H1 (cell line): ENCODE data around the gene RNF214. TPM values are rescaled to one million over a fixed set of nuclear protein-coding genes. Genes with fewer than 3 reads are reported as not detected.

Experiments used
- CTCF ChIA-PET: fragments of 300-600 bp; sonication (Branson Sonifier 250); formaldehyde crosslinking; loops from one replicate; lab custom pipeline; 2021; ENCODE audit not compliant: partially characterized antibody; lab: Charles Lee
- POLR2A ChIA-PET: fragments of 300-600 bp; sonication (Branson Sonifier 250); formaldehyde crosslinking; loops from one replicate; lab custom pipeline; 2021; ENCODE audit warnings: inconsistent platforms; ENCODE audit not compliant: partially characterized antibody; lab: Charles Lee
- DNase-seq, 2 experiments: peaks; one replicate each; pipeline versions ENCODE4 v3.0.0 to v3.0.0-alpha.2; 2010 to 2022; ENCODE audit warnings: low spot score in 2 of 2, low read depth in 1 of 2, mixed read lengths in 1 of 2
- FAIRE-seq: peaks from 2 replicates; lab custom pipeline; 2011; peaks lifted over from hg19 to GRCh38; lab: Jason Lieb, UNC
- H2AFZ ChIP-seq: 2 replicates; pipeline ENCODE4 v1.8.1; 2012; ENCODE audit warnings: low read length, inconsistent platforms
- H2AK5ac ChIP-seq: 2 replicates; pipeline ENCODE4 v1.6.1; 2013; ENCODE audit warnings: low read depth, low read length
- H2BK120ac ChIP-seq: replicated peaks from 2 replicates; pipeline ENCODE3; 2013; ENCODE audit warnings: low read depth, low read length, inconsistent platforms
- H2BK12ac ChIP-seq: 2 replicates; pipeline ENCODE4 v1.6.1; 2013; ENCODE audit warnings: low read depth, low read length
- H2BK15ac ChIP-seq: 2 replicates; pipeline ENCODE4 v1.6.1; 2013; ENCODE audit warnings: low read length
- H2BK20ac ChIP-seq: 2 replicates; pipeline ENCODE4 v1.6.1; 2013; ENCODE audit warnings: low read length
- H2BK5ac ChIP-seq: 2 replicates; pipeline ENCODE4 v1.6.1; 2013; ENCODE audit warnings: low read depth, low read length
- H3K14ac ChIP-seq: 2 replicates; pipeline ENCODE4 v1.6.1; 2013; ENCODE audit warnings: inconsistent platforms; ENCODE audit not compliant: insufficient read length
- H3K18ac ChIP-seq: 2 replicates; pipeline ENCODE4 v1.6.1; 2013; ENCODE audit warnings: low read length; ENCODE audit errors: extremely low read depth
- H3K23ac ChIP-seq: 2 replicates; pipeline ENCODE4 v1.6.1; 2013; ENCODE audit warnings: inconsistent platforms; ENCODE audit not compliant: insufficient read length
- H3K23me2 ChIP-seq: 2 replicates; pipeline ENCODE4 v1.6.1; 2013; ENCODE audit warnings: low read depth, low read length
- H3K27ac ChIP-seq: 2 replicates; pipeline ENCODE4 v1.6.1; 2011; ENCODE audit warnings: low read depth, low read length, inconsistent platforms
- H3K27me3 ChIP-seq, 4 experiments: replicated peaks in 1 of 4; 1 replicate in 1 of 4; 2 replicates in 3 of 4; pipeline versions ENCODE4 v1.6.1 to v1.8.1; 2011 to 2013; ENCODE audit warnings: low read length in 3 of 4, mild to moderate bottlenecking in 3 of 4, inconsistent platforms in 2 of 4, mixed read lengths in 2 of 4, moderate library complexity in 1 of 4; ENCODE audit not compliant: control insufficient read depth in 3 of 4, insufficient read depth in 3 of 4; ENCODE audit errors: extremely low read depth in 1 of 4
- H3K36me3 ChIP-seq, 4 experiments: 2 replicates each; pipeline versions ENCODE4 v1.6.1 to v1.8.1; 2011 to 2013; ENCODE audit warnings: mild to moderate bottlenecking in 4 of 4, low read length in 3 of 4, moderate library complexity in 2 of 4, control low read depth in 1 of 4, inconsistent platforms in 1 of 4; ENCODE audit not compliant: insufficient read depth in 4 of 4, control insufficient read depth in 2 of 4
- H3K4ac ChIP-seq: replicated peaks from 2 replicates; pipeline ENCODE3; 2013; ENCODE audit warnings: low read length, low read depth, mixed read lengths, inconsistent platforms; ENCODE audit not compliant: insufficient read length
- H3K4me1 ChIP-seq, 4 experiments: replicated peaks in 1 of 4; 1 replicate in 1 of 4; 2 replicates in 3 of 4; pipeline versions ENCODE4 v1.6.1 to v1.8.1; 2011 to 2013; ENCODE audit warnings: low read length in 3 of 4, inconsistent platforms in 2 of 4, mixed read lengths in 1 of 4; ENCODE audit not compliant: insufficient read depth in 4 of 4, control insufficient read depth in 3 of 4
- H3K4me2 ChIP-seq, 2 experiments: 2 replicates each; pipeline versions ENCODE4 v1.6.1 to v1.8.1; 2011 to 2013; ENCODE audit warnings: low read depth in 2 of 2, low read length in 2 of 2, control low read depth in 1 of 2, inconsistent platforms in 1 of 2, mild to moderate bottlenecking in 1 of 2; ENCODE audit not compliant: insufficient read depth in 1 of 2
- H3K4me3 ChIP-seq, 4 experiments: fragments of 200-600, 300-600 bp in 1 of 4; sonication (generic), shearing (Covaris generic), sonication (Bioruptor Twin) in 1 of 4; 2 replicates each; pipeline versions ENCODE4 v1.5.1 to v1.8.1; 2011 to 2016; ENCODE audit warnings: low read length in 4 of 4, low read depth in 3 of 4, control low read depth in 2 of 4, inconsistent platforms in 2 of 4, mild to moderate bottlenecking in 2 of 4, mixed read lengths in 1 of 4, moderate library complexity in 1 of 4; ENCODE audit not compliant: insufficient read depth in 2 of 4; ENCODE audit errors: extremely low read depth in 1 of 4
- H3K56ac ChIP-seq: replicated peaks from 2 replicates; pipeline ENCODE3; 2013; ENCODE audit warnings: low read depth, mild to moderate bottlenecking, mixed read lengths, low read length, inconsistent platforms; ENCODE audit not compliant: insufficient read length
- H3K79me1 ChIP-seq: 2 replicates; pipeline ENCODE4 v1.6.1; 2013; ENCODE audit warnings: low read depth, low read length, control low read depth
- H3K79me2 ChIP-seq, 2 experiments: 2 replicates each; pipeline versions ENCODE4 v1.6.1 to v1.8.1; 2012 to 2013; ENCODE audit warnings: low read length in 2 of 2, mild to moderate bottlenecking in 2 of 2, inconsistent platforms in 1 of 2; ENCODE audit not compliant: insufficient read depth in 2 of 2, control insufficient read depth in 1 of 2
- H3K9ac ChIP-seq, 4 experiments: replicated peaks in 1 of 4; 1 replicate in 1 of 4; 2 replicates in 3 of 4; pipeline versions ENCODE4 v1.6.1 to v1.8.1; 2011 to 2013; ENCODE audit warnings: low read depth in 3 of 4, low read length in 3 of 4, control low read depth in 2 of 4, mild to moderate bottlenecking in 2 of 4, moderate library complexity in 2 of 4, inconsistent platforms in 1 of 4; ENCODE audit errors: extremely low read depth in 1 of 4
- H3K9me3 ChIP-seq, 2 experiments: 2 replicates each; pipeline versions ENCODE4 v1.6.1 to v1.8.1; 2012 to 2013; ENCODE audit warnings: mild to moderate bottlenecking in 2 of 2, moderate library complexity in 2 of 2, control low read depth in 1 of 2, inconsistent platforms in 1 of 2, low read depth in 1 of 2, low read length in 1 of 2, mixed read lengths in 1 of 2; ENCODE audit not compliant: insufficient read depth in 2 of 2
- H4K20me1 ChIP-seq, 2 experiments: replicated peaks in 1 of 2; 2 replicates each; pipeline versions ENCODE3 to v1.8.1; 2011 to 2013; ENCODE audit warnings: inconsistent platforms in 2 of 2, low read length in 2 of 2, mild to moderate bottlenecking in 1 of 2; ENCODE audit not compliant: insufficient read depth in 2 of 2, control insufficient read depth in 1 of 2
- H4K5ac ChIP-seq: 2 replicates; pipeline ENCODE4 v1.6.1; 2013; ENCODE audit warnings: low read length, low read depth, mixed read lengths, inconsistent platforms; ENCODE audit not compliant: insufficient read length
- H4K8ac ChIP-seq: 2 replicates; pipeline ENCODE4 v1.8.0; 2013; ENCODE audit warnings: mild to moderate bottlenecking, moderate library complexity, low read length, inconsistent platforms; ENCODE audit not compliant: insufficient read depth; ENCODE audit errors: extremely low read depth
- H4K91ac ChIP-seq: replicated peaks from 2 replicates; pipeline ENCODE3; 2013; ENCODE audit warnings: low read length, mixed read lengths, inconsistent platforms; ENCODE audit not compliant: insufficient read length
- ASH2L ChIP-seq: fragments of 200-600, 300-600 bp; sonication (generic); IDR thresholded peaks from one replicate; pipeline ENCODE4 v1.7.1; 2017; ENCODE audit warnings: low read length
- CBX5 ChIP-seq: fragments of 300-800, 300-1000 bp; sonication (generic); IDR thresholded peaks from 2 replicates; pipeline ENCODE4 v1.7.1; 2016; ENCODE audit warnings: antibody characterized with exemption, low read length, low read depth
- CHD2 ChIP-seq: IDR thresholded peaks from 2 replicates; pipeline ENCODE4 v1.6.1; 2012; ENCODE audit warnings: low read length, improper control_type of control experiment
- CREB1 ChIP-seq: IDR thresholded peaks from 2 replicates; pipeline ENCODE4 v1.6.1; 2012; ENCODE audit warnings: inconsistent platforms
- CTBP2 ChIP-seq: IDR thresholded peaks from 2 replicates; pipeline ENCODE4 v1.7.0; 2011; ENCODE audit warnings: borderline replicate concordance, mild to moderate bottlenecking, moderate library complexity, mixed read lengths, low read length; ENCODE audit not compliant: insufficient read depth, insufficient read length
- NRF1 ChIP-seq: IDR thresholded peaks from 2 replicates; pipeline ENCODE4 v1.6.1; 2011; ENCODE audit warnings: mild to moderate bottlenecking, low read depth, low read length, improper control_type of control experiment
- POLR2A ChIP-seq, 2 experiments: IDR thresholded peaks; 1 replicate in 1 of 2; 2 replicates in 1 of 2; pipeline ENCODE4 v1.6.1; 2011; ENCODE audit warnings: low read depth in 2 of 2, low read length in 2 of 2, mild to moderate bottlenecking in 2 of 2; ENCODE audit errors: control extremely low read depth in 1 of 2
- SAP30 ChIP-seq: fragments of 300-600 bp; sonication (generic); IDR thresholded peaks from 2 replicates; pipeline ENCODE4 v1.7.1; 2012; ENCODE audit warnings: low read length, moderate library complexity, mild to moderate bottlenecking, inconsistent platforms; ENCODE audit not compliant: insufficient read depth, insufficient replicate concordance
- SIRT6 ChIP-seq: IDR thresholded peaks from one replicate; pipeline ENCODE4 v1.7.1; 2012; ENCODE audit warnings: low read length, inconsistent platforms
- SP4 ChIP-seq: IDR thresholded peaks from 2 replicates; pipeline ENCODE4 v1.6.1; 2012; ENCODE audit warnings: low read length, inconsistent platforms
- SRF ChIP-seq: IDR thresholded peaks from 2 replicates; pipeline ENCODE4 v1.6.1; 2011; ENCODE audit warnings: mild to moderate bottlenecking, low read depth, low read length, moderate library complexity
- WGBS, 2 experiments: shearing (Covaris generic) in 1 of 2; methylation state at CpG; one replicate each; pipeline versions ENCODE4 v1.1.6 to v1.1.7; 2013 to 2015; ENCODE audit warnings: low lambda C conversion rate in 2 of 2, mixed read lengths in 2 of 2, inconsistent platforms in 1 of 2, low coverage in 1 of 2, missing lambda C conversion rate in 1 of 2; ENCODE audit not compliant: insufficient replicate concordance in 2 of 2, insufficient coverage in 1 of 2, insufficient read length in 1 of 2; ENCODE audit errors: extremely low coverage in 1 of 2, missing lambda C conversion rate in 1 of 2; 5-methylcytosine and 5-hydroxymethylcytosine counted together
- polyA plus RNA-seq, 7 experiments: library from polyadenylated mRNA; depleted of rRNA in 3 of 7; stranded (reverse) in 5 of 7; unstranded in 2 of 7; fragments of >200 nt in 5 of 7; fragments of 200-250 nt in 2 of 7; gene quantifications; 1 replicate in 5 of 7; 2 replicates in 1 of 7; 4 replicates in 1 of 7; pipeline versions ENCODE4 v1.2.1 to v1.2.3, GENCODE V29; 2011 to 2013; ENCODE audit warnings: missing spikeins in 2 of 7, mixed read lengths in 2 of 7
- total RNA-seq: library from RNA; stranded (reverse); fragmentation: NEBNext Ultra II Directional; extraction: Animal tissue kit (Norgen Biotek cat#: 25700); gene quantifications from 2 replicates; pipeline ENCODE4 v1.2.1, GENCODE V29; 2021
- TF ChIP-seq, protein P1 (sequence below): IDR thresholded peaks from 2 replicates; pipeline ENCODE4 v1.6.1; 2011; ENCODE audit warnings: low read length, improper control_type of control experiment
- TF ChIP-seq, protein P2 (sequence below): IDR thresholded peaks from 2 replicates; pipeline ENCODE4 v1.6.1; 2012; ENCODE audit warnings: low read length, inconsistent platforms

RNF214 gene
- total and polyA plus RNA-seq, 2 of the 8 experiments (the other 6 are each of a cell fraction or from before 2014, with no cell fraction given): 34.9 to 35.6 TPM

DNA sequence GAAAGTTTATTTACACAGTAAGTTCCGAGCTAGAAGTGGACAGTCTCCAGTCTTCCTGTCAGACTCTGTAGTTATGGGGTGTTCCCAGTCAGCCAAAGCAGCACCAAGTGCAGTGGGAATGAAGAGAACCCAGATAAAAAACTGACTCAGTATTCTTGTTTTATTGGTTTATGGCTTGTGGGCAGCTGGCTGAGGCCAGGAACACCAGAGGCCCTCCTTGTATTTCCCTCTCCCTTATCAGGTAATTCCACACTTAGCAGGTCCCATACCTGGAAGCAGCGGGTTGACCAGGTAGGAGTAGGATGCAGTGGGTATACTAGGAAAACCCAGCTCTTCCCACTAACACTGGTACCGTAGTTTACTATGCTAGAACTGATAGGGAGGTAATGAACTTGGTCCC lies 55.2 kb downstream of the RNF214 start:
- no peak for FAIRE-seq
- Histone ChIP-seq H2BK5ac (no peak overlapping the region), H3K9me3 (no peaks in the 10 kb centered on the region), H3K27me3 (no peaks in the 10 kb centered on the region), H2BK15ac (no peak overlapping the region), H3K14ac (no peak overlapping the region), H4K8ac (no peak overlapping the region), H3K23ac (no peak overlapping the region), H3K36me3 (peaks cover 8 to 57% (median 32%) of the 10 kb centered on the region in 4 experiments), H3K56ac (no peak overlapping the region), H2AFZ (no peak overlapping the region), H3K4me3 (no peak overlapping the region), H3K79me1 (no peaks in the 10 kb centered on the region), H2AK5ac (no peak overlapping the region), H3K4me2 (no peak overlapping the region), H4K91ac (no peak overlapping the region), H3K4me1 (no peaks in the 10 kb centered on the region), H3K23me2 (no peaks in the 10 kb centered on the region), H3K18ac (no peak overlapping the region), H3K9ac (no peak overlapping the region), H3K79me2 (no peaks in the 10 kb centered on the region), H3K4ac (no peak overlapping the region), H2BK20ac (no peak overlapping the region), H3K27ac (no peak overlapping the region), H2BK120ac (no peak overlapping the region), H4K5ac (no peak overlapping the region), H4K20me1 (no peaks in the 10 kb centered on the region), H2BK12ac (no peak overlapping the region)
- ChIA-PET POLR2A (interaction anchor here (1.4 to 2.1 kb wide), 2 partner anchors 10 to 21 kb away, joined by 5 to 6 read pairs; no protein-coding TSS in a partner anchor), CTCF (interaction anchor here (1.6 kb wide), 1 partner anchor 17 kb away, joined by 4 read pairs; no protein-coding TSS in a partner anchor)
- WGBS, 2 experiments: 90% methylated on average over 3 of the region's 3 CpGs; no CpG with 5 or more reads in 1 of the 2 experiments
- DNase-seq: no peak
- TF ChIP-seq CREB1 (no peak), SIRT6 (no peak), ASH2L (no peak), SP4 (no peak), CHD2 (no peak), CTBP2 (no peak), CBX5 (no peak), SRF (no peak), POLR2A (IDR thresholded peaks at IDR 0.05; ENCODE audit: control extremely low read depth in 1 of 2, low read depth in 2 of 2, low read length in 2 of 2) (no peak), NRF1 (no peak), SAP30 (no peak)
- TF ChIP-seq, protein P1, sequence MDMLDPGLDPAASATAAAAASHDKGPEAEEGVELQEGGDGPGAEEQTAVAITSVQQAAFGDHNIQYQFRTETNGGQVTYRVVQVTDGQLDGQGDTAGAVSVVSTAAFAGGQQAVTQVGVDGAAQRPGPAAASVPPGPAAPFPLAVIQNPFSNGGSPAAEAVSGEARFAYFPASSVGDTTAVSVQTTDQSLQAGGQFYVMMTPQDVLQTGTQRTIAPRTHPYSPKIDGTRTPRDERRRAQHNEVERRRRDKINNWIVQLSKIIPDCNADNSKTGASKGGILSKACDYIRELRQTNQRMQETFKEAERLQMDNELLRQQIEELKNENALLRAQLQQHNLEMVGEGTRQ: no peak
- TF ChIP-seq, protein P2, sequence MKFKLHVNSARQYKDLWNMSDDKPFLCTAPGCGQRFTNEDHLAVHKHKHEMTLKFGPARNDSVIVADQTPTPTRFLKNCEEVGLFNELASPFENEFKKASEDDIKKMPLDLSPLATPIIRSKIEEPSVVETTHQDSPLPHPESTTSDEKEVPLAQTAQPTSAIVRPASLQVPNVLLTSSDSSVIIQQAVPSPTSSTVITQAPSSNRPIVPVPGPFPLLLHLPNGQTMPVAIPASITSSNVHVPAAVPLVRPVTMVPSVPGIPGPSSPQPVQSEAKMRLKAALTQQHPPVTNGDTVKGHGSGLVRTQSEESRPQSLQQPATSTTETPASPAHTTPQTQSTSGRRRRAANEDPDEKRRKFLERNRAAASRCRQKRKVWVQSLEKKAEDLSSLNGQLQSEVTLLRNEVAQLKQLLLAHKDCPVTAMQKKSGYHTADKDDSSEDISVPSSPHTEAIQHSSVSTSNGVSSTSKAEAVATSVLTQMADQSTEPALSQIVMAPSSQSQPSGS: no peak
